Measurements from ENCODE around the gene S100A13.
"Not testable (repeated sequence)": the region's sequence is repeated elsewhere in the genome, so short reads cannot be mapped to it uniquely, and the experiment has no call there.

Gene S100A13

GRCh38 chr1:153606194-153606593 lies 21.1 kb downstream of the S100A13 start:
- DNase-seq (ENCODE audit: low spot score): no peak

GRCh38 chr1:153602749-153603148 lies 24.6 kb downstream of the S100A13 start:
- no peak for DNase-seq (ENCODE audit: low spot score)

GRCh38 chr1:153599847-153600246 lies 27.5 kb downstream of the S100A13 start:
- DNase-seq (ENCODE audit: low spot score): no peak

- peak; percentile 76 for DNase-seq (ENCODE audit: low spot score)
Observed at GRCh38 chr1:153598309-153599172, 28.8 kb downstream of the S100A13 start.

GRCh38 chr1:153597206-153597605 lies 30.1 kb downstream of the S100A13 start:
- DNase-seq (ENCODE audit: low spot score): peak; percentile 58

- no peak for DNase-seq (ENCODE audit: low spot score)
Observed at GRCh38 chr1:153592748-153593147, 34.6 kb downstream of the S100A13 start.

GRCh38 chr1:153588482-153588881 lies 38.8 kb downstream of the S100A13 start:
- DNase-seq (ENCODE audit: low spot score): no peak

- not testable (repeated sequence) for DNase-seq (ENCODE audit: low spot score)
Observed at GRCh38 chr1:153588033-153588432, 39.3 kb downstream of the S100A13 start.

GRCh38 chr1:153587314-153587713 lies 40.0 kb downstream of the S100A13 start:
- DNase-seq (ENCODE audit: low spot score): no peak

GRCh38 chr1:153586347-153586746 lies 41.0 kb downstream of the S100A13 start:
- no peak for DNase-seq (ENCODE audit: low spot score)

- no peak for DNase-seq (ENCODE audit: low spot score)
Observed at GRCh38 chr1:153585006-153585405, 42.3 kb downstream of the S100A13 start.

GRCh38 chr1:153583976-153584375 lies 43.3 kb downstream of the S100A13 start:
- DNase-seq (ENCODE audit: low spot score): no peak

GRCh38 chr1:153583514-153583913 lies 43.8 kb downstream of the S100A13 start:
- not testable (repeated sequence) for DNase-seq (ENCODE audit: low spot score)

GRCh38 chr1:153582836-153583235 lies 44.5 kb downstream of the S100A13 start:
- DNase-seq (ENCODE audit: low spot score): not testable (repeated sequence)

GRCh38 chr1:153578936-153579335 lies 48.4 kb downstream of the S100A13 start:
- DNase-seq (ENCODE audit: low spot score): peak; percentile 18

- DNase-seq (ENCODE audit: low spot score): peak; percentile 58
Observed at GRCh38 chr1:153578490-153578889, 48.8 kb downstream of the S100A13 start.

GRCh38 chr1:153577624-153578051 lies 49.7 kb downstream of the S100A13 start:
- DNase-seq (ENCODE audit: low spot score): no peak

- no peak for DNase-seq (ENCODE audit: low spot score)
Observed at GRCh38 chr1:153577138-153577537, 50.2 kb downstream of the S100A13 start.

- not testable (repeated sequence) for DNase-seq (ENCODE audit: low spot score)
Observed at GRCh38 chr1:153575497-153575896, 51.8 kb downstream of the S100A13 start.

- not testable (repeated sequence) for DNase-seq (ENCODE audit: low spot score)
Observed at GRCh38 chr1:153575081-153575491, 52.2 kb downstream of the S100A13 start.

GRCh38 chr1:153573351-153573750 lies 54.0 kb downstream of the S100A13 start:
- no peak for DNase-seq (ENCODE audit: low spot score)

- DNase-seq (ENCODE audit: low spot score): peak; percentile 85
Observed at GRCh38 chr1:153572569-153573015, 54.7 kb downstream of the S100A13 start.

GRCh38 chr1:153571706-153572105 lies 55.6 kb downstream of the S100A13 start:
- DNase-seq (ENCODE audit: low spot score): no peak

- DNase-seq (ENCODE audit: low spot score): no peak
Observed at GRCh38 chr1:153570874-153571273, 56.4 kb downstream of the S100A13 start.

Measured in AG08395 (cell line).